Fibroblast of mammary gland (primary cell): Measurements from ENCODE around the gene GNLY.

Experiments
- DNase-seq: peaks from one replicate; pipeline ENCODE4 v3.0.0-alpha.2; 2010; ENCODE audit warnings: low read depth
- H3K4me3 ChIP-seq: 2 replicates; pipeline ENCODE4 v1.5.1; 2011; ENCODE audit warnings: low read depth, mild to moderate bottlenecking, low read length, moderate library complexity; ENCODE audit not compliant: control insufficient read depth
- CTCF ChIP-seq: conservative IDR thresholded peaks from 2 replicates; pipeline ENCODE4 v1.5.1; 2011; ENCODE audit warnings: low read depth, low read length, inconsistent platforms; ENCODE audit not compliant: control insufficient read depth, insufficient read depth

GNLY gene

GRCh38 chr2:85697096-85697495 lies 2.9 kb downstream of the GNLY start:
- DNase-seq, result no peak
- no peak overlapping the region for H3K4me3 ChIP-seq
- TF ChIP-seq CTCF, result no peak

GRCh38 chr2:85697716-85698115 lies 3.6 kb downstream of the GNLY start:
- H3K4me3 ChIP-seq, result no peak overlapping the region
- no peak for DNase-seq
- TF ChIP-seq CTCF, result no peak

GRCh38 chr2:85698184-85698879 lies 4.2 kb downstream of the GNLY start:
- TF ChIP-seq CTCF, result no peak
- DNase-seq, result no peak
- no peak overlapping the region for H3K4me3 ChIP-seq

- no peak for DNase-seq
- TF ChIP-seq CTCF, result no peak
- no peak overlapping the region for H3K4me3 ChIP-seq
Measured at GRCh38 chr2:85698880-85699254, 4.7 kb downstream of the GNLY start.

GRCh38 chr2:85699325-85699724 lies 5.2 kb downstream of the GNLY start:
- DNase-seq, result no peak
- no peak overlapping the region for H3K4me3 ChIP-seq
- no peak for TF ChIP-seq CTCF

GRCh38 chr2:85702172-85702571 lies 8.0 kb downstream of the GNLY start:
- peak; percentile 84 for DNase-seq
- TF ChIP-seq CTCF, result no peak
- no peak overlapping the region for H3K4me3 ChIP-seq

- no peak overlapping the region for H3K4me3 ChIP-seq
- TF ChIP-seq CTCF, result no peak
- DNase-seq, result no peak
Measured at GRCh38 chr2:85702800-85703199, 8.6 kb downstream of the GNLY start.
